A204.1 (cell line): ENCODE results near the gene PIGA.

ENCODE experiments used
- FAIRE-seq: peaks from 2 replicates; lab custom pipeline; 2012; peaks lifted over from hg19 to GRCh38; lab: Jason Lieb, UNC

Gene PIGA

DNA sequence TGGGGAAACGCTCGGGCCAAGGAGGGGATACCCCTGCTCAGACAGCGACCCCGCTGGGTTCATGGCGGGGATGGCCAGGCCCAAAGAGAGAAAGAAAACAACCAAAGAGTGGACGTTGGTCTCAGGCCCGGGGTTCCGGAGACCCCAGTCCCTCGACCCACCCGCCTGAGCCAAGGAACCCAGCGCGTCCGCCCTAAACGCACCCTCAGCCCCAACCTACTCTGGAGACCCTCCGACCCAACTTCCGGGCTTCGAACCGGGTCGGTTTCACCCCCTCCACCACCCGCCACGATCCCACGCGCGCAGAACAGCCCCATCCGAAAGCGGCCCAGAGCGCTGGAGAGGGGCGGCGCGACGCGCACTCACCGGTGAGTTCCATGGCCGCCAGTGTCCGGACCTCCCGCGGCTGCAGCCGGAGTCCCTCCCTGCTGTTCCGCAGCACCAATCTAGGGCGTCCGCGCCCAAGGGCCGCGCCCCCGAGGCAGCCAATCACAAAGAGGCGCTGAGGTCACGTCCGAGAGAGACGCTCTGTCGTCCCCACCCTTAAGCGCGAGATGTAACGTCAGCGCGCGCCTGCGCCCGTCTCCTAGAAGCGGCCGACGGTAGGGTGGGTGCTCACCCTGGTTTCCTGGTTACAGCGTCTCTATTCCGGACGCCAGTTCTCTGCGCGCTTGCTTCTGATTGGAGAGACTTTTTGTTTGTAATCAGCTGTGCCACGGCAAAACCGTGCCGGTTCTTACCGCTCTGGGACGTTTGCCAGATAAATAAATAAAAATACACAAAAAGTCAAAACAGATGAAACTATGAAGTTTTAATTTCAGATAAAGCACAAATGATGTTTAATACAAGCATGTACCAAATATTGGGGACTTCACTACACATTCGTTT lies at the start of gene PIGA:
Gene PIGA (minus strand): TSS at position 389 of the 888 bp plus-strand sequence. CDS start 3,593 bp downstream, outside the sequence.
- peak; percentile 88 for FAIRE-seq

GRCh38 chrX:15384304-15384703 lies 49.0 kb upstream of the PIGA start, which contains the start of gene VEGFD:
Gene VEGFD (minus strand): TSS chrX:15384413. CDS start chrX:15383946, 467 bp downstream.
- FAIRE-seq, result no peak

DNA sequence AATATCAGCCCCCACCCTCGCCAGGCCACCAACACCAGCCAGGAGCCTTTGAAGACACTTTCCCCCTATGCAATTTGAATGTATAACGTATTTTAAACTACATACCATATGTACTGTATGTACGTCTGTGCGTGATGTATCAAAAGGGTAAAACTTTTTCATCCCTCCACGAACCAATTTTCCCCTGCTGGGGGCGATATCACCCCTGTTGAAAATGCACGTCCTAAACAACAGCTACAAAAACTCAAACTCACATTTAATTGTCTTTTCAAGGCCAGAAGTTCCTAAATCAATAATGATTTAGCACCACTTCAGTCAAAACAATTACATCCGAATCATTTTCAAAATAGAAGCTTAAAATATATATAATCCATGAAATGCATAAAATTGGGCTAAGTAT lies 47.5 kb upstream of the PIGA start:
- FAIRE-seq, result no peak

DNA sequence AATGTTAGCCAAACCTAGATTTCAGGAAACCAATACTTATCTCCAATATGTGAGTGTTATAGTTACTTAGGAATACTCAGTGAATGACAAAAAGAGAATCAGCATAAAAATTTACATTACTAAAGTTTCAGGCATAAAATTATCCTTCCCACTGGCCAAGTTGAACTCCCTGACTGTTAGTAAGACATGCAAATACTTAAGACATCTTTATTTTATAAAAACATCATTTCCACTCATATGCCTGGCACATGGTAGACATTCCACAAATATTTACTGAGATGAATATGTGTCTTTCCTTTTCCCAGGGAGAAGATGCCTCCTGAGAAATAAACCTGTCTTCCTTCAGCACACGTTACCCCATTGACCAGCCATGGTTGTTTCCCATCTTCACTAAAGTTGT lies 41.6 kb upstream of the PIGA start:
- no peak for FAIRE-seq

GRCh38 chrX:15373976-15374375 lies 38.7 kb upstream of the PIGA start:
- no peak for FAIRE-seq

- FAIRE-seq, result no peak
Observed at GRCh38 chrX:15366506-15367352, 31.4 kb upstream of the PIGA start.

GRCh38 chrX:15359701-15360100 lies 24.4 kb upstream of the PIGA start:
- no peak for FAIRE-seq

- no peak for FAIRE-seq
Observed at GRCh38 chrX:15358533-15358932, 23.2 kb upstream of the PIGA start.

DNA sequence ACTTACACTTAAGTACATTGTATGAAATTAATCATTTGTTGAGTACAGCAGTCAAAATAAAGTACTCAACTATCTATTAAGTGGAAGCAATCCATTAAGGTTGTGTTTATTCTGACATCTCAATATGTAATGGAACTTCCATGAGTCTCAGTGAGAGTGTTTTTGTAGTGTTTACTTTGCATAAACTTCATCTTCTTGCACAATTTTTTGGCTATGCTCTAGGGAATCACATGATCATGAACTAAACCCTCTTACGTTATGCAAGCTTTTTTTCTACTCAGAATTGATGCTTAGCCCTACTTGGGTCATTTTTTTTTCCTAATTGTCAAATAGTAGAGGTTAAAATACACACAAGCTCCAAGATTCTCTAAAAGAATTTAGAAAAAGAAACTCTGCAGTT lies 21.1 kb upstream of the PIGA start:
- FAIRE-seq, result no peak

- no peak for FAIRE-seq
Observed at GRCh38 chrX:15350329-15350996, 15.1 kb upstream of the PIGA start.

GRCh38 chrX:15349046-15349445 lies 13.7 kb upstream of the PIGA start:
- peak; percentile 86 for FAIRE-seq

DNA sequence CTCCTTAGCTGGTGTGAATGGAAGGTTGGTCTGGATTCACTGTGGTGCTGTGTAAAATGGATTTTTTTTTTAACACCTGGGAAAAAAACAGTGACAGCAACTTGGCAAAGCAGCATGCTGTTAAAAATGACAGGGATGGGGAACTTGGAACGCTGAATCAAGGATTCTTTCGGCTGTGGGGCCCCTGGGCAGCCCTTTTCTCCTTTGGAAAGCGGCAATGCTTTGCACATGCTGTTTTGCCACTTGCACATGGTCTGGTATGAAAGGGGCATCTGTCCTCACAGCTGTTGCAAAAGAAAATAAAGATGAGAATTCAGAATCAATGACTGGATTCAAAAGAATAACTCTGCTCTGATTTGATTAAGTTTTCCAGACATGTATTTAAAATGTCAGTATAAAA lies 10.7 kb upstream of the PIGA start:
- no peak for FAIRE-seq

DNA sequence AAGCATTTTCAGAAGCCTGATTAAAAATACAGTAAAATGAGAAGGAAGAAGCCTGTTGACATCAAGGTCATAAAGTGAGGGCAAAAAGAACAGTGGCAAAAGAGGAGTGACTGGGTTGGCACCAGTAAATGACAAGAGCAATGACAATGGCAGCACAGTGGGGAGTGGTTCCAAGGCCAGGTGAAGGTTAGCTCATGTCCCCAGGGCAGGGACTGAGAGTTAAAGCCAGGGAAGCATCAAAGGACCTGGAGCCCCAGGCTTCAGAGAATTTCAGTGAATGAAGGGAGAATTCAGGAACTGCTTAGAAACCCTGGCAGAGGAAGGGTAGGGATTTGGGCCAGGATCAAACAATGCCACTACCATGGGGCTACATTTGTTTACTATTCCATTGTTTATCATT lies 8.8 kb upstream of the PIGA start:
- FAIRE-seq, result no peak

DNA sequence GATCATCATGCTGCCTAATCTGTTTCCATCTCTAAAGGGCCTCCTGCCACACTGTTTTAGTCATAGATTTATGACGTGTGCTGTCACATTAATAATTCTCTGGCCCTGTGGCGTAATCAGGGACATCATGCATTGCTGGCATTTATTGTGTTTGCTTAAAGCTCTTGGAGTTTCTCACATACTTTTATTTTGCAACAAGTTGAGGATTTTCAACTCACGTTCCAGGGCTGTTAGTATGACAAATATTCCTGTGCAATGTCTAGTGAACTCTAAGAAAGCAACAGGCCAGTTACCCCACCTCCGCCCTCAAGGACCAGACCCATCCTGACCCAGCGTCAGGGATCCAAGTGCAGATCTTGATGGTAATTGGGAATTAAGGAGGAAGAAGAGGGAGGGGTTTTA lies 7.8 kb upstream of the PIGA start:
- FAIRE-seq, result no peak

DNA sequence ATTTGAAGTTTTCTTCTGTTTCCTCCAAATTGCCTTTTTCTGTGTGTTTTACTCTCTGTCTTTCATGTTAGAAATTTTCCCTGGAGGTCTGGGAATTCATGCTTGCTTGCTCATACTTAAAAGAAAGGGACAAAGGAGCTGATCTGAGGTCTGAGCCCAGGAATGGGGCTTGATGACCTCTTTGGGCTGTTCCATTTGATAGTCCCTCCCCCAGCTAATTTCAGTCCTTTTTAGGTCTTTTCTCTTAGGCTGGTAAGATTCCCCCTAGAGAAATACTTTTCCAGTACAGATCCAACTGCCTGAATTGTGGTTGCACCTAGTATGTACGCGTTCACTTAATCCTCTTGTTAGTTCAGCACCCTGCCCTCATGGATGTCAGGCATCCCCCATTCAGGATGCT lies 5.5 kb upstream of the PIGA start:
- no peak for FAIRE-seq

GRCh38 chrX:15336023-15336413 lies 695 bp upstream of the PIGA start:
- FAIRE-seq, result no peak

DNA sequence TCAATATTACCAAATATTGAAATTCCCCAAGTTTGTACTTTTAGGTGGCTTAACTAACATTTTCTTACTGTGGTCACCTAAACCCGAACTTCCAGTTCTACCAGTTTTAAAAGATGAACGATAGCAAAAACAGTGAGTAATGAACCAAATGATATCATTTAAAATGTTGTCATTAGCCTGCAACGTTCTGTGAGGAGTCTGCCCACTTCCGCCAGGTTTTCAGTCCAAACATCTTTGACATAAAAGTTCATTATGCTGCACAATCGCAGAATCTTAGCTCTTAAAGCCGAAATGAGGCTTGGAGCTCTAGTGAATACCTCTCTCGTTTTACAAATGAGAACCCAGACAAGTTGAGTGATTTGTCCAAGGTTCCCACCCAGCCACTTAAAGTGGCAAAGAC lies 762 bp downstream of the PIGA start:
- FAIRE-seq, result no peak

DNA sequence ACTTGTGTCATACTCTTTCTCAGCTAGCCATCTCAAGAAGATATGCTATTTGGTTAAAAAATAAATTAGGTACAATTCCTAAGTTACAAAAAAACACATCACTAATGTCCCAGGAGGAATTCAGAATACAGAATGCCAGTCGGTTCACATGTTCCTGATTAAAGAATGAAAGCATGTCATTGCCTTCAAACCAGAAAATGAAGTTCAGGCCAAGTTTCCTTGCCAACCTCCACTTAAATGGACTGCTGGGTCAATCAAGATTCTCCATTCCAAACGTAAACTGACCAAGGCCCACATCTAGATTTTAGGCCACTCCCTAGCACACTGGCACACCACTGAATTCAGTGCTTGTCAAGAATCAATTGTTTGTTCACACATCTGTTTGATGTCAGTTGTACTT lies 6.5 kb downstream of the PIGA start:
- FAIRE-seq, result no peak

DNA sequence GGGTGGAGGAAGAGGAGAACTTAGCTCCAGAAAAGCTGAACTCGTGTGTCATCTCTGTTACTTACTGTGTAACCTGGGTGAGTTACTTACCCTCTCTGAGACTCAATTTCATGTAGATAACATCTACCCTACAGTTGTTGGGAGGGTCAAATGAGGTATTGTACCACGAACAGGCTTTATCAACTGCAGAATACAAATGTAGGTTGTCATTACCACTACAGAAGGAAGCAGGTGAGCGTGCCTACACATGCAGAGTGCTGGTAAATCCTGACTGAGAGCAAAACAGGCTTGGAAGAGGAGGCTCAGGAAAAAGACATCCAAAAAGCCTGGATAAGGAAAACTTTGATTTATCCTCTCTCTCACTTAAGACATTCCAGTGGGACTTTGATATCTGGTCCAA lies 7.2 kb downstream of the PIGA start:
- no peak for FAIRE-seq

GRCh38 chrX:15322472-15322871 lies 12.9 kb downstream of the PIGA start:
- FAIRE-seq, result no peak

DNA sequence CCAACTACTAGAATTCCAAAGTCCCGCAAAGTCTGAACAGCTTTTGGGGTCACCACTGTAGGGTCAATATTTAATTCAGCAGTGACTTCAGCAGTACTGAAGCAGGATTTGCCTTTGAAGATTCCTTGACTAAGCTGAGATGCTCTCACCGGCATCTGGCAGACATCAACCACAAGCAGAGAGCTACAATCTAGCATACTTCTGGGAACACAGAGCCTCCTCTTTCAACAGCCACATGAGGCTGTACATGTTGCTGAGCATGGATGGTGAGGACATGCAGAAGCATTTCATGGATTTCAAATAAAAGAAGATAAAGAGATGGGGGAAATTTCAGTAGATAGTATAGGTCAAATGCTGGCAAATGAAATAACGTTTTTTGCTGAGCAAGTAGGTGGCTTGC lies 13.3 kb downstream of the PIGA start:
- no peak for FAIRE-seq

GRCh38 chrX:15321447-15321846 lies 13.9 kb downstream of the PIGA start:
- no peak for FAIRE-seq

- no peak for FAIRE-seq
Observed at GRCh38 chrX:15320297-15320696, 15.0 kb downstream of the PIGA start.
